A549 (cell line): ENCODE results near the gene PDLIM3. TPM values are rescaled to one million over a fixed set of nuclear protein-coding genes. Genes with fewer than 3 reads are reported as not detected.

Source experiments
- ATAC-seq, 2 experiments: fragments of 200-7000 bp in 1 of 2; fragments of >200 bp in 1 of 2; cut with Nextera tagmentation in 1 of 2; cut with Tn5 transposase in 1 of 2; 3 replicates each; pipeline versions ENCODE4 v1.8.0 to v1.9.1; 2018 to 2020; ENCODE audit warnings: mild to moderate bottlenecking in 1 of 2, moderate library complexity in 1 of 2
- CTCF ChIA-PET: fragments of 300-600 bp; sonication (Branson Sonifier 250); formaldehyde crosslinking; extraction: SDS; loops from one replicate; lab custom pipeline; 2021; ENCODE audit warnings: antibody characterized with exemption, inconsistent platforms; lab: Yijun Ruan, JAX
- POLR2A ChIA-PET: fragments of 350-600 bp; formaldehyde crosslinking; extraction: SDS; loops from one replicate; lab custom pipeline; 2021; ENCODE audit warnings: antibody characterized with exemption, inconsistent platforms; lab: Yijun Ruan, JAX
- DNase-seq, 2 experiments: peaks; one replicate each; pipeline versions ENCODE4 v3.0.0 to v3.0.0-alpha.2; 2011 to 2016; ENCODE audit warnings: low read depth in 1 of 2, low spot score in 1 of 2
- FAIRE-seq: peaks from 2 replicates; lab custom pipeline; 2011; peaks lifted over from hg19 to GRCh38; lab: Jason Lieb, UNC
- H3K27ac ChIP-seq, 2 experiments: fragments of >200 bp; sonication (Bioruptor Twin); formaldehyde crosslinking; 3 replicates each; pipeline ENCODE4 v1.5.1; 2016 to 2017
- H3K4me1 ChIP-seq: fragments of >200 bp; sonication (Bioruptor Twin); formaldehyde crosslinking; 3 replicates; pipeline ENCODE4 v1.6.1; 2016
- H3K4me2 ChIP-seq: fragments of >200 bp; sonication (Bioruptor Twin); formaldehyde crosslinking; 3 replicates; pipeline ENCODE4 v1.6.1; 2016
- H3K4me3 ChIP-seq: fragments of >200 bp; sonication (Bioruptor Twin); formaldehyde crosslinking; 3 replicates; pipeline ENCODE4 v1.5.1; 2016
- H3K9me3 ChIP-seq: fragments of >200 bp; sonication (Bioruptor Twin); formaldehyde crosslinking; 3 replicates; pipeline ENCODE4 v1.6.1; 2016
- CBX8 ChIP-seq: fragments of 200-600 bp; sonication (generic); IDR thresholded peaks from 2 replicates; pipeline ENCODE4 v1.6.1; 2016
- EHF ChIP-seq: fragments of 250-450 bp; sonication (Bioruptor Pico); IDR thresholded peaks from 2 replicates; pipeline ENCODE4 v1.5.0; 2020; ENCODE audit warnings: mild to moderate bottlenecking
- EP300 ChIP-seq, 2 experiments: fragments of >200 bp; sonication (Bioruptor Twin); formaldehyde crosslinking; IDR thresholded peaks; 2 replicates in 1 of 2; 3 replicates in 1 of 2; pipeline ENCODE4 v1.6.1; 2016 to 2017
- FOSL2 ChIP-seq, 2 experiments: fragments of 450-650 bp in 1 of 2; fragments of >200 bp in 1 of 2; sonication (Bioruptor Twin) in 1 of 2; formaldehyde crosslinking; IDR thresholded peaks; 2 replicates each; pipeline versions ENCODE4 v1.5.0 to v1.6.1; 2016 to 2020; ENCODE audit warnings: mild to moderate bottlenecking in 1 of 2, moderate library complexity in 1 of 2
- GATA3 ChIP-seq: IDR thresholded peaks from 2 replicates; pipeline ENCODE4 v1.6.1; 2012; ENCODE audit warnings: borderline replicate concordance
- HOXA7 ChIP-seq: fragments of 250-450 bp; sonication (Bioruptor Pico); IDR thresholded peaks from 2 replicates; pipeline ENCODE4 v1.5.0; 2020; ENCODE audit warnings: mild to moderate bottlenecking, moderate library complexity
- JUN ChIP-seq, 2 experiments: fragments of >200 bp; sonication (Bioruptor Twin); formaldehyde crosslinking; IDR thresholded peaks; 2 replicates in 1 of 2; 3 replicates in 1 of 2; pipeline ENCODE4 v1.6.1; 2016 to 2017
- MAZ ChIP-seq: fragments of 150-350 bp; IDR thresholded peaks from 2 replicates; pipeline ENCODE4 v1.6.1; 2014; ENCODE audit warnings: antibody characterized with exemption, low read depth, low read length, borderline replicate concordance
- NR3C1 ChIP-seq: fragments of >200 bp; sonication (Bioruptor Twin); formaldehyde crosslinking; IDR thresholded peaks from 3 replicates; pipeline ENCODE4 v1.6.1; 2017
- PHF8 ChIP-seq: fragments of 200-600 bp; sonication (generic); IDR thresholded peaks from 2 replicates; pipeline ENCODE4 v1.6.1; 2016; ENCODE audit warnings: low read depth, mild to moderate bottlenecking, antibody characterized with exemption, moderate library complexity, borderline replicate concordance
- RCOR1 ChIP-seq: fragments of 150-350 bp; IDR thresholded peaks from 2 replicates; pipeline ENCODE4 v1.6.1; 2014; ENCODE audit warnings: antibody characterized with exemption, low read length, low read depth
- SMC3 ChIP-seq: fragments of >200 bp; sonication (Bioruptor Twin); formaldehyde crosslinking; IDR thresholded peaks from 3 replicates; pipeline ENCODE4 v1.6.1; 2018; ENCODE audit warnings: inconsistent platforms
- TFCP2L1 ChIP-seq: fragments of 250-450 bp; sonication (Bioruptor Pico); IDR thresholded peaks from 2 replicates; pipeline ENCODE4 v1.5.0; 2021; ENCODE audit warnings: mild to moderate bottlenecking
- ZNF302 ChIP-seq: fragments of 250-450 bp; sonication (Bioruptor Pico); IDR thresholded peaks from 2 replicates; pipeline ENCODE4 v1.9.0; 2021; ENCODE audit warnings: inconsistent platforms, mild to moderate bottlenecking, moderate library complexity
- WGBS: methylation state at CpG from one replicate; pipeline ENCODE4 v1.1.6; 2017; ENCODE audit errors: missing lambda C conversion rate; 5-methylcytosine and 5-hydroxymethylcytosine counted together
- polyA plus RNA-seq, 4 experiments: library from polyadenylated mRNA; depleted of rRNA in 3 of 4; stranded (reverse); fragments of >200 nt; fragmentation: RNase III in 1 of 4; extraction: RNeasy Plus Mini Kit Qiagen cat#74134 plus additional on column Dnase treatment in 1 of 4; gene quantifications; 2 replicates in 3 of 4; 3 replicates in 1 of 4; pipeline ENCODE4 v1.2.3, GENCODE V29; 2011 to 2017
- TF ChIP-seq, protein P1 (sequence below): fragments of >200 bp; sonication (Bioruptor Twin); formaldehyde crosslinking; IDR thresholded peaks from 3 replicates; pipeline ENCODE4 v1.6.1; 2016
- TF ChIP-seq, protein P2 (sequence below): IDR thresholded peaks from 2 replicates; pipeline ENCODE4 v1.6.1; 2012
- TF ChIP-seq, protein P3 (sequence below): fragments of 200-600 bp; sonication (generic); IDR thresholded peaks from 2 replicates; pipeline ENCODE4 v1.6.1; 2016; ENCODE audit warnings: antibody characterized with exemption, mild to moderate bottlenecking, moderate library complexity

PDLIM3 gene
- polyA plus RNA-seq, 2 of the 4 experiments (the other 2 are of a cell fraction): 0.18 to 0.37 TPM

DNA sequence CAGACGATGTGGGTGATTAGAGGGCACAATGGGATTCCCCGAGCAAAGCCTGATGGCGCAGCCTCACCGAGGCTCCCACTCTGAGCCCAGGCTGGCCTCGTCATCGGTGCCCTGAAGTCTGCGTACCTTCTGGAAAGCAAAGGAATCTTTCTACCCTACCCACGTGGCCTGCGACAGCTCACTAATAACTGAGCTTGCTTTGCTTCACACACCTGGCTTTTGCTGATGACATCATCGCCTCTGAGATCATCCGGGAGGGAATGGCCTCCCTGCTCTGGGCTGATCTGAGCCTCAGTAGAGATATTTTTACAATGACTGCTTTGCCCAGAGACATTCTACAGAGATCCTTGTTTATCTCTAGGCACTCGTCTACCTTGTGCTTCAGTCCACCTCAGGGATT is 45.4 kb upstream of the PDLIM3 start:
- H3K4me2 ChIP-seq: no peak overlapping the region
- no peaks in the 10 kb centered on the region for H3K9me3 ChIP-seq
- 63% methylated on average over 8 of the region's 12 CpGs for WGBS
- no peaks in the 10 kb centered on the region for H3K4me1 ChIP-seq
- no peak for FAIRE-seq
- no peak for ATAC-seq
- no peak overlapping the region for H3K27ac ChIP-seq
- ChIA-PET CTCF (no interaction called here), POLR2A (no interaction called here)
- no peak overlapping the region for H3K4me3 ChIP-seq
- TF ChIP-seq ZNF302 (CRISPR knock-in tag): no peak
- TF ChIP-seq JUN (IDR thresholded peaks at IDR 0.05): no peak
- TF ChIP-seq EP300 (IDR thresholded peaks at IDR 0.05): no peak
- no peak for TF ChIP-seq EHF (CRISPR knock-in tag)
- TF ChIP-seq, protein P1, sequence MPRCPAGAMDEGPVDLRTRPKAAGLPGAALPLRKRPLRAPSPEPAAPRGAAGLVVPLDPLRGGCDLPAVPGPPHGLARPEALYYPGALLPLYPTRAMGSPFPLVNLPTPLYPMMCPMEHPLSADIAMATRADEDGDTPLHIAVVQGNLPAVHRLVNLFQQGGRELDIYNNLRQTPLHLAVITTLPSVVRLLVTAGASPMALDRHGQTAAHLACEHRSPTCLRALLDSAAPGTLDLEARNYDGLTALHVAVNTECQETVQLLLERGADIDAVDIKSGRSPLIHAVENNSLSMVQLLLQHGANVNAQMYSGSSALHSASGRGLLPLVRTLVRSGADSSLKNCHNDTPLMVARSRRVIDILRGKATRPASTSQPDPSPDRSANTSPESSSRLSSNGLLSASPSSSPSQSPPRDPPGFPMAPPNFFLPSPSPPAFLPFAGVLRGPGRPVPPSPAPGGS: no peak
- no peak for TF ChIP-seq PHF8
- TF ChIP-seq RCOR1: no peak
- no peak for TF ChIP-seq SMC3
- no peak for TF ChIP-seq GATA3
- DNase-seq: no peak

DNA sequence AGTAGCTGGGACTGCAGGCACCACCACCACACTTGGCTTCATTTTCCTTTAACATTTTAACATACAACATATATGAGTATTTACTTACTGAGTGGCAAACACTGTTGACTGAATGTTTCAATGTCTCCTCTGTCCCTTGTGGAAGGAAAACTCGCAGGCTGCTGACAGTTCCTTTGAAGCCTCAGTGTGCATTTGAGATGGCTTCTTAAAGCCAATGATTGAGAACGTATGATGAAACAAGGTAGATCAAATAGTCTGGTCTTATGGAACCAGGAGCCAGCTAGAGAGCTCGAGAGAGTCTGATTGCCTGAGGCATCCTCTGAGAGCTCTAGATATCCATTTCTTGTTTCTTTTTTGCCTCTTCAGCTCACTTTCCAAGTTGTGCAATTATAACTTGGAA is 43.0 kb upstream of the PDLIM3 start:
- ATAC-seq: no peak
- no peak for FAIRE-seq
- Histone ChIP-seq H3K27ac (no peak overlapping the region), H3K4me1 (peaks cover 5% of the 10 kb centered on the region; the same call in 1 of the 3 replicates), H3K4me2 (no peak overlapping the region), H3K9me3 (no peaks in the 10 kb centered on the region), H3K4me3 (no peak overlapping the region)
- CTCF ChIA-PET: interaction anchor here (0.9 to 1.3 kb wide), 2 partner anchors 19 to 24 kb away, joined by 3 read pairs; no protein-coding TSS in a partner anchor
- 30% methylated on average over 3 of the region's 3 CpGs for WGBS
- DNase-seq: no peak
- POLR2A ChIA-PET: no interaction called here
- TF ChIP-seq PHF8: no peak
- no peak for TF ChIP-seq MAZ
- TF ChIP-seq, protein P1: no peak
- no peak for TF ChIP-seq TFCP2L1 (CRISPR knock-in tag)
- no peak for TF ChIP-seq FOSL2 (IDR thresholded peaks at IDR 0.05)
- no peak for TF ChIP-seq FOSL2 (CRISPR knock-in tag; IDR thresholded peaks at IDR 0.05)
- no peak for TF ChIP-seq NR3C1
- no peak for TF ChIP-seq HOXA7 (CRISPR knock-in tag)
- no peak for TF ChIP-seq CBX8
- no peak for TF ChIP-seq GATA3
- TF ChIP-seq, protein P2, sequence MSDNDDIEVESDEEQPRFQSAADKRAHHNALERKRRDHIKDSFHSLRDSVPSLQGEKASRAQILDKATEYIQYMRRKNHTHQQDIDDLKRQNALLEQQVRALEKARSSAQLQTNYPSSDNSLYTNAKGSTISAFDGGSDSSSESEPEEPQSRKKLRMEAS: no peak
- TF ChIP-seq, protein P3, sequence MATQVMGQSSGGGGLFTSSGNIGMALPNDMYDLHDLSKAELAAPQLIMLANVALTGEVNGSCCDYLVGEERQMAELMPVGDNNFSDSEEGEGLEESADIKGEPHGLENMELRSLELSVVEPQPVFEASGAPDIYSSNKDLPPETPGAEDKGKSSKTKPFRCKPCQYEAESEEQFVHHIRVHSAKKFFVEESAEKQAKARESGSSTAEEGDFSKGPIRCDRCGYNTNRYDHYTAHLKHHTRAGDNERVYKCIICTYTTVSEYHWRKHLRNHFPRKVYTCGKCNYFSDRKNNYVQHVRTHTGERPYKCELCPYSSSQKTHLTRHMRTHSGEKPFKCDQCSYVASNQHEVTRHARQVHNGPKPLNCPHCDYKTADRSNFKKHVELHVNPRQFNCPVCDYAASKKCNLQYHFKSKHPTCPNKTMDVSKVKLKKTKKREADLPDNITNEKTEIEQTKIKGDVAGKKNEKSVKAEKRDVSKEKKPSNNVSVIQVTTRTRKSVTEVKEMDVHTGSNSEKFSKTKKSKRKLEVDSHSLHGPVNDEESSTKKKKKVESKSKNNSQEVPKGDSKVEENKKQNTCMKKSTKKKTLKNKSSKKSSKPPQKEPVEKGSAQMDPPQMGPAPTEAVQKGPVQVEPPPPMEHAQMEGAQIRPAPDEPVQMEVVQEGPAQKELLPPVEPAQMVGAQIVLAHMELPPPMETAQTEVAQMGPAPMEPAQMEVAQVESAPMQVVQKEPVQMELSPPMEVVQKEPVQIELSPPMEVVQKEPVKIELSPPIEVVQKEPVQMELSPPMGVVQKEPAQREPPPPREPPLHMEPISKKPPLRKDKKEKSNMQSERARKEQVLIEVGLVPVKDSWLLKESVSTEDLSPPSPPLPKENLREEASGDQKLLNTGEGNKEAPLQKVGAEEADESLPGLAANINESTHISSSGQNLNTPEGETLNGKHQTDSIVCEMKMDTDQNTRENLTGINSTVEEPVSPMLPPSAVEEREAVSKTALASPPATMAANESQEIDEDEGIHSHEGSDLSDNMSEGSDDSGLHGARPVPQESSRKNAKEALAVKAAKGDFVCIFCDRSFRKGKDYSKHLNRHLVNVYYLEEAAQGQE: no peak
